ENCODE measurements around the gene CXCR4. TPM values are rescaled to one million over a fixed set of nuclear protein-coding genes. Genes with fewer than 3 reads are reported as not detected.

Gene CXCR4
- total and polyA plus RNA-seq, 8 donors, result 1.2 to 42.6 (median 15.9) TPM; not detected in 1

- H3K4me3 ChIP-seq, result no peak overlapping the region
- H3K27ac ChIP-seq, result no peak overlapping the region
- H3K4me1 ChIP-seq, result peaks cover 0 to 16% (median 5%) of the 10 kb centered on the region in 4 donors
- no peaks in the 10 kb centered on the region for H3K9me3 ChIP-seq
- 33 to 59% (median 52%) methylated on average over 1 of the region's 1 CpG for WGBS, 5 donors
- H3K27me3 ChIP-seq, result peaks cover 0 to 22% (median 3%) of the 10 kb centered on the region in 3 donors
- H3K36me3 ChIP-seq, result peaks cover 6 to 14% (median 11%) of the 10 kb centered on the region in 4 donors
- intact Hi-C loops (cut with DNase I; ENCODE audit: low total_unique reads), result no loop called here
- no peak for DNase-seq
- TF ChIP-seq EP300 (IDR thresholded peaks at IDR 0.05) (no peak), POLR2AphosphoS5 (IDR thresholded peaks at IDR 0.05) (no peak), POLR2A (IDR thresholded peaks at IDR 0.05) (no peak)
Observed at GRCh38 chr2:136110526-136110925, 7.4 kb downstream of the CXCR4 start.

GRCh38 chr2:136108463-136108862, 9.5 kb downstream of the CXCR4 start:
- intact Hi-C loops (cut with DNase I; ENCODE audit: low total_unique reads), result no loop called here
- WGBS, 5 donors, result 45 to 75% (median 68%) methylated on average over 3 of the region's 3 CpGs
- peaks cover 0 to 16% (median 3%) of the 10 kb centered on the region in 3 donors for H3K27me3 ChIP-seq
- no peak for TF ChIP-seq POLR2AphosphoS5 (IDR thresholded peaks at IDR 0.05)
- TF ChIP-seq POLR2A (IDR thresholded peaks at IDR 0.05), result no peak
- TF ChIP-seq EP300 (IDR thresholded peaks at IDR 0.05), result no peak
- no peaks in the 10 kb centered on the region for H3K9me3 ChIP-seq
- peaks cover 0 to under 1% (median 0%) of the 10 kb centered on the region in 4 donors for H3K36me3 ChIP-seq
- no peak overlapping the region for H3K4me3 ChIP-seq
- no peak overlapping the region for H3K27ac ChIP-seq
- peak in 1 of 2 donors; percentile 73 for DNase-seq
- peaks cover 0 to 9% (median 0%) of the 10 kb centered on the region in 4 donors for H3K4me1 ChIP-seq

- no peak overlapping the region for H3K4me3 ChIP-seq
- 75 to 86% (median 83%) methylated on average over 6 of the region's 6 CpGs for WGBS, 5 donors
- intact Hi-C loops (cut with DNase I; ENCODE audit: low total_unique reads), result no loop called here
- DNase-seq, result no peak
- H3K36me3 ChIP-seq, result no peaks in the 10 kb centered on the region
- TF ChIP-seq POLR2AphosphoS5 (IDR thresholded peaks at IDR 0.05) (no peak), EP300 (IDR thresholded peaks at IDR 0.05) (no peak), CTCF (IDR thresholded peaks at IDR 0.05) (no peak), POLR2A (IDR thresholded peaks at IDR 0.05) (no peak)
- no peaks in the 10 kb centered on the region for H3K9me3 ChIP-seq
- no peak overlapping the region for H3K27ac ChIP-seq
- peaks cover 0 to 12% (median 1%) of the 10 kb centered on the region in 3 donors for H3K27me3 ChIP-seq
- peaks cover 0 to 5% (median 0%) of the 10 kb centered on the region in 4 donors for H3K4me1 ChIP-seq
Observed at GRCh38 chr2:136107051-136108033, 10.6 kb downstream of the CXCR4 start.

GRCh38 chr2:136106505-136106904, 11.4 kb downstream of the CXCR4 start:
- Histone ChIP-seq H3K27ac (no peak overlapping the region), H3K4me1 (no peaks in the 10 kb centered on the region), H3K4me3 (no peak overlapping the region), H3K36me3 (no peaks in the 10 kb centered on the region), H3K9me3 (no peaks in the 10 kb centered on the region), H3K27me3 (peaks cover 0 to 4% (median 0%) of the 10 kb centered on the region in 3 donors)
- WGBS, 5 donors, result 72 to 87% (median 80%) methylated on average over 7 of the region's 7 CpGs
- intact Hi-C loops (cut with DNase I; ENCODE audit: low total_unique reads), result no loop called here
- TF ChIP-seq EP300 (IDR thresholded peaks at IDR 0.05) (no peak), POLR2A (IDR thresholded peaks at IDR 0.05) (no peak), CTCF (IDR thresholded peaks at IDR 0.05) (no peak), POLR2AphosphoS5 (IDR thresholded peaks at IDR 0.05) (no peak)
- DNase-seq, result no peak

- Histone ChIP-seq H3K27ac (no peak overlapping the region), H3K4me3 (no peak overlapping the region), H3K4me1 (no peaks in the 10 kb centered on the region), H3K27me3 (no peaks in the 10 kb centered on the region), H3K9me3 (no peaks in the 10 kb centered on the region), H3K36me3 (no peaks in the 10 kb centered on the region)
- DNase-seq, result peak in 1 of 2 donors; percentile 57
- TF ChIP-seq POLR2AphosphoS5 (IDR thresholded peaks at IDR 0.05) (no peak), EP300 (IDR thresholded peaks at IDR 0.05) (no peak), CTCF (IDR thresholded peaks at IDR 0.05) (no peak), POLR2A (IDR thresholded peaks at IDR 0.05) (no peak)
- WGBS, 5 donors, result 52 to 74% (median 61%) methylated on average over 3 of the region's 3 CpGs
- intact Hi-C loops (cut with DNase I; ENCODE audit: low total_unique reads), result no loop called here
Observed at GRCh38 chr2:136104977-136105376, 13.0 kb downstream of the CXCR4 start.
